Activated T-helper 2 cell treated with anti-CD3 and anti-CD28 coated beads, Interferon-gamma antibody, Interleukin-2, Interleukin-4, amounts not matched to agents 10 μg/mL and 5 μg/mL and 100 μg/mL, durations not matched to agents 14 hours and 24 hours and 36 hours (primary cell): Measurements from ENCODE around the gene ABCA4. TPM values are rescaled to one million over a fixed set of nuclear protein-coding genes. Genes with fewer than 3 reads are reported as not detected.

Experiments
- DNase-seq: peaks from one replicate; pipeline ENCODE4 v3.0.0; 2021; ENCODE audit warnings: low spot score
- H3K27ac Mint-ChIP-seq: one replicate; pipeline ENCODE4 v1.8.0; 2021; ENCODE audit warnings: mixed read lengths
- H3K27me3 Mint-ChIP-seq: one replicate; pipeline ENCODE4 v1.8.0; 2021; ENCODE audit warnings: low read depth, mixed read lengths
- H3K36me3 Mint-ChIP-seq: one replicate; pipeline ENCODE4 v1.8.0; 2021; ENCODE audit warnings: low read depth, mixed read lengths
- H3K4me1 Mint-ChIP-seq: one replicate; pipeline ENCODE4 v1.8.0; 2021; ENCODE audit warnings: low read depth, mixed read lengths
- H3K4me3 Mint-ChIP-seq: one replicate; pipeline ENCODE4 v1.8.0; 2021; ENCODE audit warnings: low read depth, mild to moderate bottlenecking, moderate library complexity, mixed read lengths
- H3K9me3 Mint-ChIP-seq: one replicate; pipeline ENCODE4 v1.8.0; 2021; ENCODE audit warnings: mixed read lengths
- intact Hi-C: fragments of 100-400 bp; cut with micrococcal nuclease; formaldehyde crosslinking; loops from one replicate; pipeline ENCODE4 v1.15.1; 2023
- total RNA-seq: library from RNA; stranded (reverse); gene quantifications from 2 replicates; pipeline ENCODE4 v1.2.3, GENCODE V29; 2022

ABCA4 gene
- total RNA-seq, 1 donor from 2014 or later, result not detected

- Mint-ChIP-seq H3K27ac (no peak overlapping the region), H3K4me3 (no peak overlapping the region), H3K9me3 (no peaks in the 10 kb centered on the region), H3K4me1 (no peaks in the 10 kb centered on the region), H3K36me3 (no peaks in the 10 kb centered on the region), H3K27me3 (peaks cover 34% of the 10 kb centered on the region)
- intact Hi-C loops, result no loop called here
- no peak for DNase-seq
Observed at GRCh38 chr1:94081566-94082344, 39.2 kb downstream of the ABCA4 start.

GRCh38 chr1:94079989-94080388 is 41.0 kb downstream of the ABCA4 start:
- Mint-ChIP-seq H3K27ac (no peak overlapping the region), H3K9me3 (no peaks in the 10 kb centered on the region), H3K4me3 (no peak overlapping the region), H3K27me3 (peaks cover 26% of the 10 kb centered on the region), H3K4me1 (no peaks in the 10 kb centered on the region), H3K36me3 (no peaks in the 10 kb centered on the region)
- DNase-seq, result no peak
- intact Hi-C loops, result no loop called here

GRCh38 chr1:94079080-94079940 is 41.6 kb downstream of the ABCA4 start:
- Mint-ChIP-seq H3K27ac (no peak overlapping the region), H3K4me3 (no peak overlapping the region), H3K4me1 (no peaks in the 10 kb centered on the region), H3K36me3 (no peaks in the 10 kb centered on the region), H3K9me3 (no peaks in the 10 kb centered on the region), H3K27me3 (peaks cover 25% of the 10 kb centered on the region)
- no peak for DNase-seq
- intact Hi-C loops, result no loop called here

- Mint-ChIP-seq H3K4me1 (peaks cover 5% of the 10 kb centered on the region), H3K27me3 (peaks cover 27% of the 10 kb centered on the region), H3K9me3 (no peaks in the 10 kb centered on the region), H3K36me3 (no peaks in the 10 kb centered on the region), H3K4me3 (no peak overlapping the region), H3K27ac (no peak overlapping the region)
- no peak for DNase-seq
- intact Hi-C loops, result no loop called here
Observed at GRCh38 chr1:94072840-94073522, 48.0 kb downstream of the ABCA4 start.

GRCh38 chr1:94071976-94072375 is 49.0 kb downstream of the ABCA4 start:
- no peak overlapping the region for H3K4me3 Mint-ChIP-seq
- DNase-seq, result no peak
- H3K36me3 Mint-ChIP-seq, result no peaks in the 10 kb centered on the region
- H3K27me3 Mint-ChIP-seq, result peaks cover 27% of the 10 kb centered on the region
- H3K9me3 Mint-ChIP-seq, result no peaks in the 10 kb centered on the region
- H3K4me1 Mint-ChIP-seq, result peaks cover 5% of the 10 kb centered on the region
- H3K27ac Mint-ChIP-seq, result no peak overlapping the region
- intact Hi-C loops, result no loop called here

- H3K4me1 Mint-ChIP-seq, result peaks cover 5% of the 10 kb centered on the region
- intact Hi-C loops, result no loop called here
- no peak overlapping the region for H3K4me3 Mint-ChIP-seq
- H3K27me3 Mint-ChIP-seq, result peaks cover 27% of the 10 kb centered on the region
- no peaks in the 10 kb centered on the region for H3K9me3 Mint-ChIP-seq
- H3K27ac Mint-ChIP-seq, result no peak overlapping the region
- H3K36me3 Mint-ChIP-seq, result no peaks in the 10 kb centered on the region
- no peak for DNase-seq
Observed at GRCh38 chr1:94071391-94071790, 49.6 kb downstream of the ABCA4 start.

GRCh38 chr1:94070865-94071264 is 50.1 kb downstream of the ABCA4 start:
- Mint-ChIP-seq H3K27me3 (peaks cover 27% of the 10 kb centered on the region), H3K27ac (no peak overlapping the region), H3K4me3 (no peak overlapping the region), H3K9me3 (no peaks in the 10 kb centered on the region), H3K36me3 (no peaks in the 10 kb centered on the region), H3K4me1 (peaks cover 5% of the 10 kb centered on the region)
- intact Hi-C loops, result no loop called here
- no peak for DNase-seq

GRCh38 chr1:94069919-94070285 is 51.0 kb downstream of the ABCA4 start:
- Mint-ChIP-seq H3K4me1 (peaks cover 5% of the 10 kb centered on the region), H3K4me3 (no peak overlapping the region), H3K9me3 (no peaks in the 10 kb centered on the region), H3K36me3 (no peaks in the 10 kb centered on the region), H3K27ac (no peak overlapping the region), H3K27me3 (peaks cover 23% of the 10 kb centered on the region)
- no peak for DNase-seq
- intact Hi-C loops, result no loop called here

- Mint-ChIP-seq H3K4me3 (no peak overlapping the region), H3K9me3 (no peaks in the 10 kb centered on the region)
- intact Hi-C loops, result no loop called here
Observed at GRCh38 chr1:94068999-94069918, 51.7 kb downstream of the ABCA4 start.

GRCh38 chr1:94068096-94068998 is 52.6 kb downstream of the ABCA4 start:
- Mint-ChIP-seq H3K36me3 (no peaks in the 10 kb centered on the region), H3K27me3 (peaks cover 20% of the 10 kb centered on the region), H3K9me3 (no peaks in the 10 kb centered on the region), H3K4me3 (no peak overlapping the region), H3K4me1 (peaks cover 5% of the 10 kb centered on the region), H3K27ac (no peak overlapping the region)
- intact Hi-C loops, result no loop called here
- no peak for DNase-seq

More at GRCh38 chr1:94068999-94069918, 51.7 kb downstream of the ABCA4 start:
- DNase-seq, result no peak
- Mint-ChIP-seq H3K27me3 (peaks cover 18% of the 10 kb centered on the region), H3K4me1 (peaks cover 5% of the 10 kb centered on the region), H3K36me3 (no peaks in the 10 kb centered on the region), H3K27ac (no peak overlapping the region)

- H3K9me3 Mint-ChIP-seq, result no peaks in the 10 kb centered on the region
- H3K27ac Mint-ChIP-seq, result no peak overlapping the region
- H3K27me3 Mint-ChIP-seq, result peaks cover 18% of the 10 kb centered on the region
- peaks cover 3% of the 10 kb centered on the region for H3K4me1 Mint-ChIP-seq
- no peak for DNase-seq
- H3K4me3 Mint-ChIP-seq, result no peak overlapping the region
- no peaks in the 10 kb centered on the region for H3K36me3 Mint-ChIP-seq
- intact Hi-C loops, result no loop called here
Observed at GRCh38 chr1:94067196-94067595, 53.8 kb downstream of the ABCA4 start.
